Endothelial cell of umbilical vein (primary cell): ENCODE results near the gene PHACTR1.

Experiments
- EZH2 ChIP-seq: IDR thresholded peaks from 2 replicates; pipeline ENCODE4 v1.6.1; 2012; ENCODE audit warnings: borderline replicate concordance, low read depth, mild to moderate bottlenecking, moderate library complexity, low read length, inconsistent platforms; ENCODE audit not compliant: severe bottlenecking
- FOS ChIP-seq: IDR thresholded peaks from 2 replicates; pipeline ENCODE4 v1.6.1; 2011; ENCODE audit warnings: mild to moderate bottlenecking, low read length, moderate library complexity, borderline replicate concordance; ENCODE audit not compliant: insufficient read depth
- GATA2 ChIP-seq: IDR thresholded peaks from 2 replicates; pipeline ENCODE4 v1.7.0; 2011; ENCODE audit warnings: low read depth, mild to moderate bottlenecking, moderate library complexity, mixed read lengths, low read length; ENCODE audit not compliant: insufficient read length, insufficient read depth
- MAX ChIP-seq: IDR thresholded peaks from 2 replicates; pipeline ENCODE4 v1.6.1; 2011; ENCODE audit not compliant: insufficient read depth, insufficient read length
- MYC ChIP-seq: IDR thresholded peaks from one replicate; pipeline ENCODE4 v1.6.1; 2011; ENCODE audit warnings: mild to moderate bottlenecking, low read depth, low read length
- POLR2A ChIP-seq: IDR thresholded peaks from 2 replicates; pipeline ENCODE4 v1.6.1; 2012; ENCODE audit warnings: low read depth, mild to moderate bottlenecking, control low read depth, low read length
- POLR2AphosphoS5 ChIP-seq: IDR thresholded peaks from 2 replicates; pipeline ENCODE4 v1.6.1; 2012; ENCODE audit warnings: low read depth, mild to moderate bottlenecking, control low read depth, low read length, moderate library complexity; ENCODE audit not compliant: insufficient read depth
- TF ChIP-seq, protein P1 (sequence below), 2 donors: IDR thresholded peaks; 1 replicate in 1 of 2; 2 replicates in 1 of 2; pipeline ENCODE4 v1.5.1; 2011; ENCODE audit warnings: low read length in 2 of 2, mild to moderate bottlenecking in 2 of 2, moderate library complexity in 2 of 2, control low read depth in 1 of 2, inconsistent platforms in 1 of 2, low read depth in 1 of 2; ENCODE audit not compliant: insufficient read depth in 1 of 2; ENCODE audit errors: extremely low read depth in 1 of 2

DNA sequence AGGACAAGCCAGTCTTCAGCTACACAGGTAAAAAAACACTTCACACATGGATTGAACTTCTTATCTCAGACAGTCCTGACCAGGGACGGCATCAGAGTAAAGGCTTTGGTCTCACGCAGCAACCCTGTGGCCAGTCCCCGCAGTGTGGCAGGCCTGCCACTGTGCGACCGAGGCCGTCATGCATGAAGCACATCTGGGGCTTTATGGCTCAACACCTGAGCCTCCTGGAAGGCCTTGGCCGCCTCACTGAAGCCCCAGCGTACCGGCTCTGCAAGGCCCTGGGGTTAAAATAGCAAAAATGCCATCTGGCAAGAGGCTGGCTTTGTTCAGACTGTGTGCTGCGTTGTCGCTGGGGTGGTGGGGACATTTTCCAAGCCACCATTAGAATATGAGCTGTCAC lies 579.0 kb downstream of the PHACTR1 start:
- TF ChIP-seq EZH2 (no peak), POLR2A (no peak), MYC (no peak), FOS (no peak), POLR2AphosphoS5 (no peak), MAX (no peak), GATA2 (no peak)
- TF ChIP-seq, protein P1, sequence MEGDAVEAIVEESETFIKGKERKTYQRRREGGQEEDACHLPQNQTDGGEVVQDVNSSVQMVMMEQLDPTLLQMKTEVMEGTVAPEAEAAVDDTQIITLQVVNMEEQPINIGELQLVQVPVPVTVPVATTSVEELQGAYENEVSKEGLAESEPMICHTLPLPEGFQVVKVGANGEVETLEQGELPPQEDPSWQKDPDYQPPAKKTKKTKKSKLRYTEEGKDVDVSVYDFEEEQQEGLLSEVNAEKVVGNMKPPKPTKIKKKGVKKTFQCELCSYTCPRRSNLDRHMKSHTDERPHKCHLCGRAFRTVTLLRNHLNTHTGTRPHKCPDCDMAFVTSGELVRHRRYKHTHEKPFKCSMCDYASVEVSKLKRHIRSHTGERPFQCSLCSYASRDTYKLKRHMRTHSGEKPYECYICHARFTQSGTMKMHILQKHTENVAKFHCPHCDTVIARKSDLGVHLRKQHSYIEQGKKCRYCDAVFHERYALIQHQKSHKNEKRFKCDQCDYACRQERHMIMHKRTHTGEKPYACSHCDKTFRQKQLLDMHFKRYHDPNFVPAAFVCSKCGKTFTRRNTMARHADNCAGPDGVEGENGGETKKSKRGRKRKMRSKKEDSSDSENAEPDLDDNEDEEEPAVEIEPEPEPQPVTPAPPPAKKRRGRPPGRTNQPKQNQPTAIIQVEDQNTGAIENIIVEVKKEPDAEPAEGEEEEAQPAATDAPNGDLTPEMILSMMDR (IDR thresholded peaks at IDR 0.05; ENCODE audit: extremely low read depth in 1 of 2, insufficient read depth in 1 of 2, low read depth in 1 of 2, low read length in 2 of 2): no peak
